ENCODE measurements around the gene SEC22A. TPM values are rescaled to one million over a fixed set of nuclear protein-coding genes. Genes with fewer than 3 reads are reported as not detected.

The SEC22A gene
- total and polyA plus RNA-seq, 4 experiments from 2014 or later: 19.4 to 26.5 (median 22.5) TPM

GRCh38 chr3:123292321-123293310 is 90.9 kb downstream of the SEC22A start:
- POLR2A ChIA-PET (ENCODE audit: partially characterized antibody): no interaction called here
- no peaks in the 10 kb centered on the region for H3K36me3 ChIP-seq (ENCODE audit: insufficient read depth, low read length)
- no peak for DNase-seq
- H3K4me1 ChIP-seq (ENCODE audit: insufficient read depth, low read length): no peaks in the 10 kb centered on the region
- no peaks in the 10 kb centered on the region for H3K9me3 ChIP-seq (ENCODE audit: control insufficient read depth in 1 of 2, low read length in 2 of 2)
- H3K27ac ChIP-seq (ENCODE audit: low read depth, low read length): no peak overlapping the region
- intact Hi-C loops (cut with micrococcal nuclease): no loop called here
- CTCF ChIA-PET (ENCODE audit: partially characterized antibody): no interaction called here
- Mint-ChIP-seq H3K36me3 (no peaks in the 10 kb centered on the region), H3K27me3 (peaks cover 3 to 8% of the 10 kb centered on the region in 2 donors), H3K27ac (no peak overlapping the region), H3K4me3 (no peak overlapping the region), H3K4me1 (no peaks in the 10 kb centered on the region), H3K9me3 (peaks cover 0 to 2% (median 0%) of the 10 kb centered on the region in 8 donors)
- no peaks in the 10 kb centered on the region for H3K27me3 ChIP-seq (ENCODE audit: insufficient read depth, low read length)
- no peak overlapping the region for H3K4me3 ChIP-seq (ENCODE audit: low read length in 2 of 2)

GRCh38 chr3:123294296-123294938 is 92.7 kb downstream of the SEC22A start:
- H3K4me1 Mint-ChIP-seq: no peaks in the 10 kb centered on the region
- DNase-seq: no peak
- intact Hi-C loops (cut with micrococcal nuclease): no loop called here

GRCh38 chr3:123295171-123295900 is 93.6 kb downstream of the SEC22A start:
- ChIA-PET POLR2A (ENCODE audit: partially characterized antibody) (no interaction called here), CTCF (ENCODE audit: partially characterized antibody) (no interaction called here)
- H3K4me1 ChIP-seq (ENCODE audit: insufficient read depth, low read length): no peaks in the 10 kb centered on the region
- no peak overlapping the region for H3K4me3 ChIP-seq (ENCODE audit: low read length in 2 of 2)
- no peaks in the 10 kb centered on the region for H3K36me3 ChIP-seq (ENCODE audit: insufficient read depth, low read length)
- no peak overlapping the region for H3K27ac ChIP-seq (ENCODE audit: low read depth, low read length)
- no peaks in the 10 kb centered on the region for H3K27me3 ChIP-seq (ENCODE audit: insufficient read depth, low read length)
- no peak overlapping the region for H3K27ac Mint-ChIP-seq
- no peaks in the 10 kb centered on the region for H3K4me1 Mint-ChIP-seq
- H3K4me3 Mint-ChIP-seq: no peak overlapping the region
- no peaks in the 10 kb centered on the region for H3K9me3 Mint-ChIP-seq
- H3K27me3 Mint-ChIP-seq: peaks cover 1 to 8% of the 10 kb centered on the region in 2 donors
- DNase-seq: no peak
- H3K9me3 ChIP-seq (ENCODE audit: control insufficient read depth in 1 of 2, low read length in 2 of 2): no peaks in the 10 kb centered on the region
- H3K36me3 Mint-ChIP-seq: no peaks in the 10 kb centered on the region
- intact Hi-C loops (cut with micrococcal nuclease): no loop called here

More at GRCh38 chr3:123294296-123294938, 92.7 kb downstream of the SEC22A start:
- Histone ChIP-seq H3K9me3 (ENCODE audit: control insufficient read depth in 1 of 2, low read length in 2 of 2) (no peaks in the 10 kb centered on the region), H3K27ac (ENCODE audit: low read depth, low read length) (no peak overlapping the region), H3K27me3 (ENCODE audit: insufficient read depth, low read length) (no peaks in the 10 kb centered on the region), H3K36me3 (ENCODE audit: insufficient read depth, low read length) (no peaks in the 10 kb centered on the region), H3K4me1 (ENCODE audit: insufficient read depth, low read length) (no peaks in the 10 kb centered on the region), H3K4me3 (ENCODE audit: low read length in 2 of 2) (no peak overlapping the region)
- ChIA-PET POLR2A (ENCODE audit: partially characterized antibody) (no interaction called here), CTCF (ENCODE audit: partially characterized antibody) (no interaction called here)
- no peaks in the 10 kb centered on the region for H3K36me3 Mint-ChIP-seq
- peaks cover 3 to 8% of the 10 kb centered on the region in 2 donors for H3K27me3 Mint-ChIP-seq
- H3K4me3 Mint-ChIP-seq: no peak overlapping the region
- peaks cover 0 to 2% (median 0%) of the 10 kb centered on the region in 8 donors for H3K9me3 Mint-ChIP-seq
- no peak overlapping the region for H3K27ac Mint-ChIP-seq

- ChIA-PET CTCF (ENCODE audit: partially characterized antibody) (no interaction called here), POLR2A (ENCODE audit: partially characterized antibody) (no interaction called here)
- Mint-ChIP-seq H3K36me3 (no peaks in the 10 kb centered on the region), H3K9me3 (no peaks in the 10 kb centered on the region), H3K27ac (no peak overlapping the region), H3K4me1 (no peaks in the 10 kb centered on the region), H3K27me3 (peaks cover 1 to 8% of the 10 kb centered on the region in 2 donors), H3K4me3 (no peak overlapping the region)
- Histone ChIP-seq H3K36me3 (ENCODE audit: insufficient read depth, low read length) (no peaks in the 10 kb centered on the region), H3K27ac (ENCODE audit: low read depth, low read length) (no peak overlapping the region), H3K4me1 (ENCODE audit: insufficient read depth, low read length) (no peaks in the 10 kb centered on the region), H3K27me3 (ENCODE audit: insufficient read depth, low read length) (no peaks in the 10 kb centered on the region), H3K9me3 (ENCODE audit: control insufficient read depth in 1 of 2, low read length in 2 of 2) (no peaks in the 10 kb centered on the region), H3K4me3 (ENCODE audit: low read length in 2 of 2) (no peak overlapping the region)
- DNase-seq: no peak
- intact Hi-C loops (cut with micrococcal nuclease): no loop called here
Measured at GRCh38 chr3:123295901-123296250, 94.1 kb downstream of the SEC22A start.

- Histone ChIP-seq H3K36me3 (ENCODE audit: insufficient read depth, low read length) (no peaks in the 10 kb centered on the region), H3K9me3 (ENCODE audit: control insufficient read depth in 1 of 2, low read length in 2 of 2) (no peaks in the 10 kb centered on the region), H3K27me3 (ENCODE audit: insufficient read depth, low read length) (no peaks in the 10 kb centered on the region), H3K4me1 (ENCODE audit: insufficient read depth, low read length) (no peaks in the 10 kb centered on the region), H3K27ac (ENCODE audit: low read depth, low read length) (no peak overlapping the region), H3K4me3 (ENCODE audit: low read length in 2 of 2) (no peak overlapping the region)
- Mint-ChIP-seq H3K9me3 (no peaks in the 10 kb centered on the region), H3K27me3 (peaks cover 1 to 8% of the 10 kb centered on the region in 2 donors), H3K27ac (no peak overlapping the region), H3K4me1 (no peaks in the 10 kb centered on the region), H3K4me3 (no peak overlapping the region), H3K36me3 (no peaks in the 10 kb centered on the region)
- ChIA-PET CTCF (ENCODE audit: partially characterized antibody) (no interaction called here), POLR2A (ENCODE audit: partially characterized antibody) (no interaction called here)
- DNase-seq: no peak
- intact Hi-C loops (cut with micrococcal nuclease): no loop called here
Measured at GRCh38 chr3:123296261-123296660, 94.5 kb downstream of the SEC22A start.

- CTCF ChIA-PET (ENCODE audit: partially characterized antibody): no interaction called here
Measured at GRCh38 chr3:123296836-123297626, 95.3 kb downstream of the SEC22A start.

GRCh38 chr3:123297627-123297899 is 95.8 kb downstream of the SEC22A start:
- H3K4me3 Mint-ChIP-seq: no peak overlapping the region
- no peaks in the 10 kb centered on the region for H3K36me3 Mint-ChIP-seq

More at GRCh38 chr3:123296836-123297626, 95.3 kb downstream of the SEC22A start:
- POLR2A ChIA-PET (ENCODE audit: partially characterized antibody): no interaction called here
- no peak overlapping the region for H3K27ac ChIP-seq (ENCODE audit: low read depth, low read length)
- H3K36me3 Mint-ChIP-seq: no peaks in the 10 kb centered on the region
- no peak overlapping the region for H3K4me3 Mint-ChIP-seq
- H3K36me3 ChIP-seq (ENCODE audit: insufficient read depth, low read length): no peaks in the 10 kb centered on the region
- no peaks in the 10 kb centered on the region for H3K9me3 Mint-ChIP-seq
- intact Hi-C loops (cut with micrococcal nuclease): no loop called here
- no peaks in the 10 kb centered on the region for H3K4me1 ChIP-seq (ENCODE audit: insufficient read depth, low read length)
- H3K4me1 Mint-ChIP-seq: no peaks in the 10 kb centered on the region
- DNase-seq: no peak
- H3K27ac Mint-ChIP-seq: no peak overlapping the region
- H3K4me3 ChIP-seq (ENCODE audit: low read length in 2 of 2): no peak overlapping the region
- no peaks in the 10 kb centered on the region for H3K9me3 ChIP-seq (ENCODE audit: control insufficient read depth in 1 of 2, low read length in 2 of 2)
- peaks cover 1 to 8% of the 10 kb centered on the region in 2 donors for H3K27me3 Mint-ChIP-seq
- H3K27me3 ChIP-seq (ENCODE audit: insufficient read depth, low read length): no peaks in the 10 kb centered on the region

More at GRCh38 chr3:123297627-123297899, 95.8 kb downstream of the SEC22A start:
- Histone ChIP-seq H3K4me1 (ENCODE audit: insufficient read depth, low read length) (no peaks in the 10 kb centered on the region), H3K4me3 (ENCODE audit: low read length in 2 of 2) (no peak overlapping the region), H3K36me3 (ENCODE audit: insufficient read depth, low read length) (no peaks in the 10 kb centered on the region), H3K27me3 (ENCODE audit: insufficient read depth, low read length) (no peaks in the 10 kb centered on the region), H3K27ac (ENCODE audit: low read depth, low read length) (no peak overlapping the region), H3K9me3 (ENCODE audit: control insufficient read depth in 1 of 2, low read length in 2 of 2) (no peaks in the 10 kb centered on the region)
- Mint-ChIP-seq H3K9me3 (no peaks in the 10 kb centered on the region), H3K27ac (no peak overlapping the region), H3K27me3 (peaks cover 0 to 8% of the 10 kb centered on the region in 2 donors), H3K4me1 (no peaks in the 10 kb centered on the region)
- CTCF ChIA-PET (ENCODE audit: partially characterized antibody): interaction anchor here (1.0 kb wide), 1 partner anchor 28 kb away, joined by 4 read pairs; no protein-coding TSS in a partner anchor
- intact Hi-C loops (cut with micrococcal nuclease): no loop called here
- POLR2A ChIA-PET (ENCODE audit: partially characterized antibody): no interaction called here
- no peak for DNase-seq

All from CD4-positive, alpha-beta memory T cell (primary cell).